Skin epidermis (tissue), 12 donors: ENCODE results near the gene RPS16.
A peak's percentile ranks its signal among the peaks of the same experiment; 100 is the strongest.

Experiments
- H3K27ac ChIP-seq, 21 experiments: fragments of 200-600 bp; sonication (generic) in 11 of 21; one replicate each; pipeline ENCODE4 v1.5.0; 2020; ENCODE audit warnings: mild to moderate bottlenecking in 3 of 21, inconsistent platforms in 2 of 21, moderate library complexity in 2 of 21
- H3K4me3 ChIP-seq, 7 experiments: fragments of 200-600 bp; sonication (generic) in 2 of 7; one replicate each; pipeline ENCODE4 v1.5.0; 2020; ENCODE audit warnings: inconsistent platforms in 2 of 7, mild to moderate bottlenecking in 2 of 7, moderate library complexity in 1 of 7

Gene RPS16

DNA sequence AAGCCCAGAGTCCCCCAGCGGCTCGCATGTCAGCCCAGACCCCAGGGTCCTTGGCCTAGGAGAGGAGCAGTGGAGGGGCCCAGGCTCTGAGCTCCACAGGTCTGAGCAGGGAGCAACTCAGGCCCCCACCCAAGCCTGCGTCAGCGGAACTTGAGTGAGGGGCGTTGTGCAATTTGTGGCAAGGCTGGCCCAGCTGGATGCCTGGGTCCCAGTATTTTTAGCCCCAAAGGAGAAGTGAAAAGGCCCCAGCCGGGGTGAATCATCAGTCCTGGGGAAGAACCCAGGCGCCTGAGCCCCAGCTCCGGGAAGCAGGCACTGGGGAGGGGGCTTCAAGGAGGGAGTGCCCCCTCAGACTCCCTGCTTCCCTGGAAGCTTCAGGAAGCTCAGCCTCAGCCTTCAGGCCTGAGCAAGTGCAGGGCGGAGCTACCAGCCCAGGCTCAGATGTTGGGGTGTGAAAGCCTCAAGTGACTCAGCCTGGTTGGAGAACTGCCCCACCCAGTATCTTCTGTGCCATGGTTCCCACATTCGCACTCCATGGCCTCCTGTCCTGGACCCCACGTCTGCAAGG lies 37.4 kb downstream of the RPS16 start:
- Histone ChIP-seq H3K4me3 (peak overlapping the region in 4 of 7 experiments; percentile 1 to 10 (median 2)), H3K27ac (peak overlapping the region; percentile 52 to 100 (median 95))

DNA sequence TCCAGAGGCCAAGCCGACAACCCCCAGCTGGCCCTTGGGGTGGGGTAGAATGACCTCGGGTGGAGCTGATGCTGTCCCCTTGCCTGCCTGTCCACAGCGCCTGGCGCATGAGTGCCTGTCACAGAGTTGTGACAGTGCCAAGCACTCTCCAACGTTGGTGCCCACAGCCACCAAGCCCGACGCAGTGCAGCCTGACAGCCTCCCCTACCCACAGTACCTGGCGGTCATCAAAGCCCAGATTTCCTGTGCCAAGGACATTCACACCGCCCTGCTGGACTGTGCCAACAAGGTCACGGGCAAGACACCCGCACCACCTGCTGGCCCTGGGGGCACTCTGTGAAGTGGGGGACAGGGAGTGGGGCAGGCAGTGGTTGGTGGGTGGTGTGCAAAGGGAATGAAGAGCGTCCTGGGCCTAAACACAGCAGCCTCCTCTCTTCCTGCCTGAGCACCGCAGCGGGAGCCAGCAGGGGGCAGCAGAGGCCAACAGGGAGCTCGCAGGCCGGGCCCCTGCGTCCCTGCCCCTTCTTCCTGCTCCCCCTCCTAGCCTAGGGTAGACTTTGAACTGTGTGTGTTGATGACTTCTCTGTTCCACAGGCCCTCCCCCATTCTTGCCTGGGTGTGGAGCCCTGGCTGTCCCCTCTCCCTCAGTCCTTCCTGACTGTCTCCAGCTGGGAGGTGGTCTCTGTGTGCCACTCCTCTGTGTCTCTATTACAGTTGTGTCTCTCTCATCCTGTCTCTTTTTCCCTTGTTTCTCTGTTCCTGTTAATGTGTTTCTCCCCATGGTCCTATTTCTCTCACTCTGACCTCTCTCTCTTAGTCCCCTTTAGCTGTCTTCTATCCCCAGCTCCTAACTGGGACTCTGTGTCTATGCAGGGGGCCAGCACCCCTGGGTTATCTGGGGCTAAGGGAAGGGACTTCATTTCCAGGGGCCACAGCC lies 38.1 kb downstream of the RPS16 start:
- H3K4me3 ChIP-seq: peak overlapping the region in 4 of 7 experiments; percentile 1 to 10 (median 2)
- peak overlapping the region; percentile 52 to 100 (median 95) for H3K27ac ChIP-seq

DNA sequence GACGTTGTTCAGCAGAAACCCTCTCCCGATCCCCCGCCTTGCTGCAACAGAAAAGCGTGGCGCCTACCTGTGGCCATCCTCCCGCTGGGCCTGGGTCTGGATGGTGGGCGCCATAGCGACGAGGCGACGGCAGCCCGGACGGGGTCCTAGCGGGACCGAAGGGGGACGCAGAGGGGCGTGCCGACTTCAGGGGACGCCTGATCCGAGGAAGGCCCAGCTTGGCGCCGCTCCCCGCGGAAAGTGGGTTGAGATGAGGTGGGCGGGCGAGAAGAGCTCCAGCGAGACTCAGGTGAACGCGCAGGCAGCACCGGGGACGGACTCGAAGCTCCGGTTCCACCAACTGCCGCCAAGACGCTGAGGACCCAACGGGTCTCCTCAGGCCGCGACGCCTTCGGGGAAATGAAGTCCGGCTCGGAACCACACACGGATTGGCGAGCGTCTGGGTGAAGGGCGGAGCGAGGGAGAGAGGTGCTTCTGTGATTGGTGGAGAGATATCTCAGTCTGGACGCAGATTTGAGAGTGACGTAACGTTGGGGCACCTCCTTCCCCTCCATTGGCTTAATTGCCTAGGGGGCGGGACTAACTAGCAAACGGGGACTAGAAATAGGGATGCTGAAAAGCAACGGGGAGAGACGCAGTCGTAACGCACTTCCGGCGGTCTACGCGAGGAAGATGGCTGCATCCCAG lies 44.9 kb downstream of the RPS16 start, which contains the start of the genes MED29 and PAF1:
Gene MED29, plus strand, starts transcription at position 628 of the 687 bp plus-strand sequence. Its CDS starts 45 bp downstream, at position 673.
Gene PAF1, minus strand, starts transcription at position 356 of the 687 bp plus-strand sequence. Its CDS starts 242 bp downstream, at position 114.
- Histone ChIP-seq H3K27ac (peak within 1 kb of the TSS; percentile 93 to 100 (median 99)), H3K4me3 (peak within 1 kb of the TSS; percentile 54 to 92 (median 75))

DNA sequence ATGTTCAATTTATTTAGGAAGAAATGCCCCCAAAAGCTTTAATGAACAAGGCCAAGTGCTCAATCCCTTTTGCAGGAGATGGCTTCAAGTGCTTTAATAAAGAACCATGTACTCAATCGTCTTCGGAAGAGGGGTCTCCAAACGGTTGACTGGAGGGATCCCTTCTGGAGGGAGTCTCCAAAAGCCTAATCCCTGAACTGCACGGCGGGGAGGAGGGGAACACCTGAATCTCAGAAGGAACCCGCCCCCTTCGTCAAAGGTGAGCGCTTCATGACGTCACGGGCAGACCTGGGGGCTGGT lies 45.3 kb downstream of the RPS16 start:
- Histone ChIP-seq H3K27ac (peak overlapping the region; percentile 93 to 100 (median 99)), H3K4me3 (peak overlapping the region; percentile 54 to 92 (median 75))

DNA sequence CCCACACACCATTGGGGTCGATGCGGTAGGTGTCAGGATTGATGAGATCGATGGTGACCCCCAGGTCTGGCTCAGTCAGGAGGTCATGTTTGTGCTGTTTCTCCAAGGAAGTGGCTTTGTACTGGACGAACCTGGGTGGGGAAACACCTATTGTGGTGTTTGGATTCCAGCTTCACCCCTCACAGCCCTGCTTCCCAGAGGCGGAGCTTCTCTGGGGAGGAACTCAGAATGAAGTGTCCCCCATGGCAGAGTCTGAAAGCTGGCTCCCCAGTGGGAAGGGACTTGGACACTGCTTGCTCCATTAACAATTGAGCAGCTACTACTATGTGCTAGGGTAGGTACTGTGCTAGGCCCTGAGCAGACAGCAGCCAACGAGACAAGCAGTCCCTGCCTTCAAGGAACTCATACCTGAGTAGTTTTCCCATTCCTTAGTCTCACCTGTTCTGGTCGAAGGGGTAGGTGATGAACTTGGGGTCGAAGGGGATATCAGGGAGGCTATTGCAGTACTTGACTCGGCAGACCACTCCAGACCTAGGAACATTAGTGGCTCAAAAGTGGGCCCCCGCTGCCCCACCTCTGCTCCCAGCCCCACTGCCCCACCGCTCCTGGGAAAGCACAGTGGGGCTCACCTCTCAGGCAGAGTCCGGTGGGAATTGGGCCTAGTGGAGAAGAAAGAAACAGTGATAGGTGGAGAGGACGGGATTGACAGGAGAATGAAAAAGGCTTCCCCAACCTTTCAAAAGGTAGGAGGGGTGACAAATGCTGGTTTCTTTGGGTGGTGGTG lies 45.9 kb downstream of the RPS16 start:
- peak overlapping the region; percentile 54 to 92 (median 75) for H3K4me3 ChIP-seq
- H3K27ac ChIP-seq: peak overlapping the region in 19 of 21 experiments; percentile 93 to 100 (median 99)

DNA sequence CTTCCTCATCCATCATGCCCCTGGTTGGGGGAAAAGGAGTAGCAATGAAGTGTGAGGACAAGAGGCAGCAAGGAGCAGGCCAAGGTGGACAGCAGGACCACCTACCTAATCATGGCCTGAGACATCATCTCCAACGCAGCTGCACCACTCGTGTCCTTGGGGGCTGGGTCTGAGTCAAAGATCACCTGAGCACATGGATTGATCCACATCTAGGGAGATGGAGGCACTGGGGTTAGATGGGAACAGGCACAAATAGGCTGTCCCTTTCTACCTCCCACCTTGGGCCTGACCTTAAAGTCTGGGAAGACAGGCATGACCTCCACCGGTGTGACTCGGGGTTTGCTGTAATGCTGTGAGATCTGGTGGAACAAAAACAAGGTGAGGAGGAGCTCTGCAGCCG lies 47.1 kb downstream of the RPS16 start:
- no peak overlapping the region for H3K4me3 ChIP-seq
- peak overlapping the region in 3 of 21 experiments; percentile 19 to 99 (median 97) for H3K27ac ChIP-seq

DNA sequence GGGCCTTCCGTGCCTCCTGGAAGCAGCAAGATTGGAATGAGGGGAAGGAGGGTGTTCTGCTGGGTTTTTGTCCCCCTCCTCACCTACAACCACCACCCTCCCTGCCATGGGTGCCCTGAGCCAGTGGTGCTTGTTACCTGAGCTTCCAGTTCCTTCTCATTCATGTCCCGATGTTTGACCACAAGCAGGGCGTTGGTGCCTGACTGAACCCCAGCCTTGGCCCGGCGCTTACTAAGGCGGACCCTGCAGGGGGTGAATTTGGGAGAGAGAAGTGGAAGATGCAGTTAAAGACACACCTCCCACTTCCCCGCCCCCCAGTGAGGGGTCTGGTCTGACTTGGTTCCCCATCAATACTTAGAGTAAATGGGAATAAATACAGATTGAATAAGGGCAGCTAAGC lies 49.2 kb downstream of the RPS16 start:
- Histone ChIP-seq H3K4me3 (no peak overlapping the region), H3K27ac (no peak overlapping the region)

DNA sequence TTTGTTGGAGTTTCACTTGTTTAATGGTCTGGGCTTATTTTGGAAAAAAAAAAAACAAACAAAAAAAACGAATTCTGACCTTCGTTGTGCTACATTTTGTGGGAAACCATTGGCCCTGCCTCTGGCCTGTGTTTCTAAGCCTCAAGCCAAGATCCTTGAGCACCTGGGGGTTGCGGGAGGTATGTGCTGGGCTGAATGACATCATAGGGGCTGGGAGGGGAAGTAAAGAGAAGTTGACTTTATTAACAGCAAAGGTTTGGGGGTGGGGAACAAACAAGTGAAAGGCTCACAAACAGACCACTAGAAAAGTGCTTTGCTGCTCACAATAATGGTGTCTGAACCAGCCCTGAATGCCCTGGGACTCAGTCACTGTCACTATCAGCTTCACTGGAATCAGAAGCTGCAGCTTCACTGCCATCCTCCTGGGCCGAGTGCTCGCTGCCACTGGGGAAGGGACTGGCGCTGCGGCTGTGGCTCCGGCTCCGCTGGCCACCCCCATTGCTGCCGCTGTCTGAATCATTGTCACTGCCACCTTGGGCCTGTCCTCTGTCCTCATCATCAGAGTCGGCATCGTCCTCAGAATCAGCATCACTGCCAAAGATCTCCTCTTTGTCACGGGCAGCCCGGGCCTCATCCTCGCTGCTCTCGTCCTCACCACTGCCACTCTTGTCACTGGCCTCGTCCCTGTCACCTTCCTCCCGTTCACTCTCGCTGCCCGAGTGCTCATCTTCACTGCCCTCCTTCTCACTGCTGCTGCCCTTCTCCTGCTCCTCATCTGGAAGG lies 49.9 kb downstream of the RPS16 start:
- Histone ChIP-seq H3K27ac (no peak overlapping the region), H3K4me3 (no peak overlapping the region)

DNA sequence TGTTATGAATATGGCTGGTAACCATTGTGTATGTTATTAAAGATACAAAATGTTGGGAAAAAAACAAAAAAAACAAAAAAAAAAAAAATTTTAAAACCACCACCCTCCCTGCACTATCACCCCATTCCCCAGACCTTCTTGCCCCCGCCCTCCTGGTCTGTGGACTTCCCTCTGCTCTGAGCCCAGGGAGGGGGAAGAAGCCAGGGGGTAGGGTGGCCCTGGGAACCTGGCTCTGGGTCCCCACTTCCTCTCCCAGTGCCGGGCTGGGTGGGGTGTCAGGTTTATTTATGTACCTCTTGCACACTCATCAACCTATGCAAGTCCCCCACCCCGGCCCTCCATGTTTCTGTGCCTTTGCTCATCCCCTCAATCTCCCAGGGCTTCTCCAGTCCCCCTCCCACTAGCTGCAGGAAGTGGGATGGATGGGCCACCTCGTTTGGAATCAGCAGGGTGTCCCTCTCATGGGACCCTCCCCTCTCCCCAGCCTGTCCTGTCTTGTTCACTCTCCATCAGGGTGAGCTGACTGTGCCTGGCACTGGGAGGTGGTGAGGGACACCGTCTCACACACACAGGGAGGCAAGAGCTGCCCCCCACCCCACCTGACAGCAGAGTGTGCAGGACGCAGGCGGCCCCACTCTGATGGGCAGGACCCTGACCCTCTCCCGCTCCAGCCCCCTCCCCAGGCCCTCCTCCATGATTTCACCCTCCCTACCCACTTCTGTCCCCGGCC lies 50.7 kb downstream of the RPS16 start:
- Histone ChIP-seq H3K27ac (peak overlapping the region in 1 of 21 experiments; percentile 5), H3K4me3 (no peak overlapping the region)
